GM20000 (cell line): ENCODE results near the gene GREM1.

Experiments
- DNase-seq: peaks from one replicate; pipeline ENCODE4 v3.0.0; 2012; ENCODE audit warnings: low spot score
- TF ChIP-seq, protein P1 (sequence below): IDR thresholded peaks from 2 replicates; pipeline ENCODE4 v1.5.1; 2012; ENCODE audit warnings: mild to moderate bottlenecking, control low read depth; ENCODE audit errors: extremely low read depth, missing control alignments

GREM1 gene

DNA sequence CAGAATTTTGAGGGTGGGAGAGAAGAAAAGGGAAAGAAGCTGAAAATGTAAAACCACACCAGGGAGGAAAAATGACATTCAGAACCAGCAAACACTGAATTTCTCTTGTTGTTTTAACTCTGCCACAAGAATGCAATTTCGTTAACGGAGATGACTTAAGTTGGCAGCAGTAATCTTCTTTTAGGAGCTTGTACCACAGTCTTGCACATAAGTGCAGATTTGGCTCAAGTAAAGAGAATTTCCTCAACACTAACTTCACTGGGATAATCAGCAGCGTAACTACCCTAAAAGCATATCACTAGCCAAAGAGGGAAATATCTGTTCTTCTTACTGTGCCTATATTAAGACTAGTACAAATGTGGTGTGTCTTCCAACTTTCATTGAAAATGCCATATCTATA, 15.5 kb downstream of the GREM1 start:
- DNase-seq = no peak
- TF ChIP-seq, protein P1, sequence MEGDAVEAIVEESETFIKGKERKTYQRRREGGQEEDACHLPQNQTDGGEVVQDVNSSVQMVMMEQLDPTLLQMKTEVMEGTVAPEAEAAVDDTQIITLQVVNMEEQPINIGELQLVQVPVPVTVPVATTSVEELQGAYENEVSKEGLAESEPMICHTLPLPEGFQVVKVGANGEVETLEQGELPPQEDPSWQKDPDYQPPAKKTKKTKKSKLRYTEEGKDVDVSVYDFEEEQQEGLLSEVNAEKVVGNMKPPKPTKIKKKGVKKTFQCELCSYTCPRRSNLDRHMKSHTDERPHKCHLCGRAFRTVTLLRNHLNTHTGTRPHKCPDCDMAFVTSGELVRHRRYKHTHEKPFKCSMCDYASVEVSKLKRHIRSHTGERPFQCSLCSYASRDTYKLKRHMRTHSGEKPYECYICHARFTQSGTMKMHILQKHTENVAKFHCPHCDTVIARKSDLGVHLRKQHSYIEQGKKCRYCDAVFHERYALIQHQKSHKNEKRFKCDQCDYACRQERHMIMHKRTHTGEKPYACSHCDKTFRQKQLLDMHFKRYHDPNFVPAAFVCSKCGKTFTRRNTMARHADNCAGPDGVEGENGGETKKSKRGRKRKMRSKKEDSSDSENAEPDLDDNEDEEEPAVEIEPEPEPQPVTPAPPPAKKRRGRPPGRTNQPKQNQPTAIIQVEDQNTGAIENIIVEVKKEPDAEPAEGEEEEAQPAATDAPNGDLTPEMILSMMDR = no peak

DNA sequence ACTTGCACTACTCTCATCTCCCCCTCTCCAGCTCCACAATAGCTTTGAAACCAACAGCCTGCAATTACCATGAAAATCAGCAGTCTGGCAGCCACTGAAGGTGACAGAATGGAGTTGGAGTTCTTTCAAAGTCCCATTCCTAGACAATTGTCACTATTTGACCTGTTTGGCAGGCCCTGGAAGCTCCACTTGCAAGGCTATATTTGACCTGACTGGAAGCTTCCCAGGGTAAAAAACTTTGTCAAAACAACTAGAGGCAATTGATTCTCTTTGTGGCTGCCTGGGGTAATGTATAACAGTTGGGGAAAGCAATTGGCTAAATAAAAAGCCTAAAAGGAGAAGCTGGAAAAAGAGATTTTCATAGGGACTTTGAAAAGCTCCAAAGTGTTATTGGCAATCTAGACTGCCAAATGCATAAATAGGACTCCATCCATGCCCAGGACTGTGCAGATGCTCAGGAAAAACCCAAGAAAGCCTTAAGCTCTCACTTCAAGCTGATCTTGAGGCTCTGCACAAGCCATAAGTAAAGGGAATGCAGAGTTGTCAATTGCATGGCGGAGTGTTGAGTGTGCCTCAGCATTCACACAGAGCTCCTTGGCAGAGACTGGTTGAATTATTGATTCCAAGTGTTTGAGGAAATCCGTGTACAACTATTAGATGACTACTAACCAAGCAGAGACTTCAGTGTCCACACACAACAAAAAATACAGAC, 18.3 kb downstream of the GREM1 start:
- TF ChIP-seq, protein P1 = no peak
- DNase-seq = no peak

DNA sequence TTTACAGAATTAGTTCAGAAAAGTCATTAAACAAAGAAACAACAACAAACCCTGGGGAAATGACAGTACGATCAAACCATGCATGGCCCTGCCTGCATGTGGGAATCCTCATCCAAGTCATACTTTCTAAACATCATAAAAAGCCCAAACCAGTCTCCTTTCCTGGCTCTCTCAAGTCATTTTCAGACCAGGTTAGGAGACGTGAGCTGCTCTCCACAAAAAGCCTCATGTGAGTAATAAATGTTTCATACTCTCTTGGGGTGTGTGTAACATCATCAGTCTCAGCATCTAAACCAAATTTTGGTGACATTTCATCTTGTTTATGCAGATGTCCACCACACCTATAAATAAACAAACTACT, 18.9 kb downstream of the GREM1 start:
- DNase-seq = no peak
- TF ChIP-seq, protein P1 = no peak

DNA sequence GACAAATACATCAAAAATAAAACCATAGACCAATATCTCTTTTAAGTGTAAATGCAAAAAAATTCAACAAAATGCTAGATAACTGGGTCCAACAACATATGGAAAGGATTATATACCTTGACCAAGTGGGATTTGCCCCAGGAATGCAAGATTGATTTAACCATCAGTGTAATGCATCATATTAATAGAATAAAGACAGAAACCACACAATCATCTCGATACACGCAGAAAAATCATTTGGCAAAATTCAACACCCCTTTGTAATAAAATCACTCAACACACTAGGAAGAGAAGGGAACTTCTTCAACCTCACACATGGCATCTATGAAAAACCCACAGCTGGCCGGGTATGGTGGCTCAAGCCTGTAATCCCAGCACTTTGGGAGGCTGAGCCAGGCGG, 19.5 kb downstream of the GREM1 start:
- TF ChIP-seq, protein P1 = no peak
- DNase-seq = no peak

DNA sequence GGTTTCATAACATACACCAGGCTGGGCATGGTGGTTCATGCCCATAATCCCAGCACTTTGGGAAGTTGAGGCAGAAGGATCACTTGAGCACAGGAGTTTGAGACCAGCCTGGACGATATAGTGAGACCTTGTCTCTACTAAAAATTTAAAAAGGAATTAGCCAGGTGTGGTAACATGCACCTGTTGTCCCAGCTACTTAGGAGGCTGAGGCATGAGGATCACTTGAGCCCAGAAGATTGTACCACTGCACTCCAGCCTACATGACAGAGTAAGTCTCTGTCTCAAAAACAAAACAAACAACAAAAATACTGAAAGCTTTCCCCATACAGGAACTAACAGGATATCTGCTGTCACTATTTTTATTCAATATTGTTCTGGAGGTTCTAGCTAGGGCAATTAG, 20.9 kb downstream of the GREM1 start:
- TF ChIP-seq, protein P1 = no peak

DNA sequence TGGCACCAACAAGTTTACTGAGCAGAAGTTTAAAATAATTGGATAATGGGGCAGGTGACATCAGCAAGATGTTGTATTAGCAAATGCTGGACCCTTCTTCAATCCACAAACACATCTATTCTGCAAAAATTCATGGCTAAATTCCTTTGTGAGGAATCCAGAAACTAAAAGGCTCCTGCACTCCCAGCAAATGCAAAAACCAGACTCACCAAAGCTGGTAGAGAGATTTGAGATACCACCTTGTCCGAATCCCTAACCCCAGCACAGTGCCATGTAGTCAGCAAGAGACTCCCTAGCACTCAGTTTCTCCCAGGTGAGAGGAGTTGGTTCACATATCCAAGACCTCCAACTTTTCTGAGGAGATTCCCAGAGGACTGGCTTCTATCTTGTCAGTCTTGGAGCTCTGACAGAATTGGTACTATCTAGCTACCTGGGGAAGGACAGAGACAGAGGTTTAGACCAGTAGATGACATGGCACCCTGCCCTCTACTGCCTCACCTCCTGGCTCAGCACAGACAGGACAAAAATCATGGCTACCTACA, 21.8 kb downstream of the GREM1 start:
- no peak for DNase-seq
- TF ChIP-seq, protein P1 = no peak

More for the DNA sequence above, 20.9 kb downstream of the GREM1 start:
- DNase-seq = no peak

DNA sequence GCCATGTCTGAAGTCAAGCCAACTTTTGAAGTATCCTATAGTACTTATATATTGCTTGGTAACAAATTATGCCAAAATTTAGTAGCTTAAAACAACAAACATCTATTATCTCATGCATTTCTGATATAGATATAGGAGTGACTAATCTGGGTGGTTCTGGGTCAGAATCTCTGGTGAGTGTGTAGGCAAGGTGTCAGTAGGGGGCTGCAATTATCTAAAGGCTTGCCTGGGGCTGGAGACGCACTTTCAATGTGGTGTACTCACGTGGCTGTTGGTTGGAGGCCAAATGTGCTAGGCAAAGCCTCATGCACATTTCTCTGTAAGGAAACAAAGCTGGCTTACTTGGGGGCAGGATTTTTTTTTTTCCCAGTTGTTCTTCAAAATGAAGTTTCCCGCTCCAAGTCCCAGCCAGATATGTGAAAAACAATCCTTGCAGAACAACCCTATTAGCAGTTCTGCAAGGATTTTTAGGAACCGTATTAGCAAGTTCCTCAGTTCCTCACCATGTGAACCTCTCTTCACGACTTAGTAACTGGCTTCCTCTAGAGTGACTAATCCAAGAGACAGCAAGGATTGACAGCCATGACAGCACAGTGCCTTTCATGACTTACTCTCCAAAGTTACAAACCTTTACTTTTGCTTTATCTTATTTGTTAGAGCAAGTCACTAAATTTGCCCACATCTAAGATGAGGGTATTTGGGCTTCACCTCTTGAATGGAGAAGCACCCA, 25.8 kb downstream of the GREM1 start:
- DNase-seq = no peak
- TF ChIP-seq, protein P1 = no peak
